Prostate gland (tissue), 2 donors: ENCODE results near the gene NDUFS1.
"Not testable (repeated sequence)": the region's sequence is repeated elsewhere in the genome, so short reads cannot be mapped to it uniquely, and the experiment has no call there.

Experiments used
- POLR2A ChIP-seq: fragments of 450-650 bp; IDR thresholded peaks from one replicate; pipeline ENCODE4 v1.6.1; 2016; ENCODE audit warnings: antibody characterized with exemption, mild to moderate bottlenecking
- POLR2AphosphoS5 ChIP-seq: sonication (generic); formaldehyde crosslinking; IDR thresholded peaks from one replicate; pipeline ENCODE4 v1.6.1; 2017; ENCODE audit warnings: antibody characterized with exemption
- TF ChIP-seq, protein P1 (sequence below), 4 experiments: fragments of 200-600 bp in 2 of 4; fragments of 450-650 bp in 2 of 4; sonication (generic) in 2 of 4; IDR thresholded peaks; 1 replicate in 3 of 4; 2 replicates in 1 of 4; pipeline ENCODE4 v1.5.1; 2016 to 2019; ENCODE audit warnings: antibody characterized with exemption in 4 of 4, mild to moderate bottlenecking in 2 of 4, moderate library complexity in 2 of 4

DNA sequence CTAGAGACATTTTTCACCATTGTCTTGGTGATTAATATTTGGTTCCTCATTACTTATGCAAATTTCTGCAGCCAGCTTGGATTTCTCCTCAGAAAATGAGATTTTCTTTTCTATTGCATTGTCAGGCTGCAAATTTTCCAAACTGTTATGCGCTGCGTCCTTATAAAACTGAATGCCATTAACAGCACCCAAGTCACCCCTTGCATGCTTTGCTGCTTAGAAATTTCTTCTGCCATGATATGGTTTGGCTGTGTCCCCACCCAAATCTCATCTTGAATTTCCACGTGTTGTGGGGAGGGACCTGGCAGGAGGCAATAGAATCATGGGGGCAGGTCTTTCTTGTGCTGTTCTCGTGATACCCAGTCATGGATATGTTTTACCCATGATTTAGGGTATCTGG is 9.0 kb upstream of the NDUFS1 start:
- TF ChIP-seq, protein P1, sequence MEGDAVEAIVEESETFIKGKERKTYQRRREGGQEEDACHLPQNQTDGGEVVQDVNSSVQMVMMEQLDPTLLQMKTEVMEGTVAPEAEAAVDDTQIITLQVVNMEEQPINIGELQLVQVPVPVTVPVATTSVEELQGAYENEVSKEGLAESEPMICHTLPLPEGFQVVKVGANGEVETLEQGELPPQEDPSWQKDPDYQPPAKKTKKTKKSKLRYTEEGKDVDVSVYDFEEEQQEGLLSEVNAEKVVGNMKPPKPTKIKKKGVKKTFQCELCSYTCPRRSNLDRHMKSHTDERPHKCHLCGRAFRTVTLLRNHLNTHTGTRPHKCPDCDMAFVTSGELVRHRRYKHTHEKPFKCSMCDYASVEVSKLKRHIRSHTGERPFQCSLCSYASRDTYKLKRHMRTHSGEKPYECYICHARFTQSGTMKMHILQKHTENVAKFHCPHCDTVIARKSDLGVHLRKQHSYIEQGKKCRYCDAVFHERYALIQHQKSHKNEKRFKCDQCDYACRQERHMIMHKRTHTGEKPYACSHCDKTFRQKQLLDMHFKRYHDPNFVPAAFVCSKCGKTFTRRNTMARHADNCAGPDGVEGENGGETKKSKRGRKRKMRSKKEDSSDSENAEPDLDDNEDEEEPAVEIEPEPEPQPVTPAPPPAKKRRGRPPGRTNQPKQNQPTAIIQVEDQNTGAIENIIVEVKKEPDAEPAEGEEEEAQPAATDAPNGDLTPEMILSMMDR (IDR thresholded peaks at IDR 0.05): not testable (repeated sequence)
- TF ChIP-seq POLR2A, POLR2AphosphoS5: not testable (repeated sequence)
